ENCODE measurements around the gene UBE4A. TPM values are rescaled to one million over a fixed set of nuclear protein-coding genes. Genes with fewer than 3 reads are reported as not detected.

Gene UBE4A
- total RNA-seq, 2 experiments from 2014 or later, result 40.1 to 43.0 TPM

- H3K9me3 ChIP-seq (ENCODE audit: control insufficient read depth in 1 of 2, insufficient read depth in 1 of 2, low read length in 2 of 2), result no peaks in the 10 kb centered on the region
- no peak for TF ChIP-seq CTCF (IDR thresholded peaks at IDR 0.05)
- ChIA-PET POLR2A (interaction anchor here (1.4 kb wide), 1 partner anchor 62 kb away, joined by 3 read pairs; no protein-coding TSS in a partner anchor), CTCF (no interaction called here)
- no peak overlapping the region for H3K27ac Mint-ChIP-seq
- no peak overlapping the region for H3K4me3 ChIP-seq (ENCODE audit: low read length)
- peaks cover 95% of the 10 kb centered on the region for H3K36me3 Mint-ChIP-seq (ENCODE audit: low read depth)
- intact Hi-C loops (cut with DNase I, micrococcal nuclease), result no loop called here
- no peaks in the 10 kb centered on the region for H3K4me1 Mint-ChIP-seq (ENCODE audit: low read depth)
- H3K4me3 Mint-ChIP-seq, result no peak overlapping the region
- DNase-seq (no peak), ATAC-seq (ENCODE audit: poor library complexity) (no peak)
- peaks cover 100% of the 10 kb centered on the region for H3K36me3 ChIP-seq (ENCODE audit: insufficient read depth, low read length)
- H3K27me3 Mint-ChIP-seq, result no peaks in the 10 kb centered on the region
- H3K27me3 ChIP-seq (ENCODE audit: control insufficient read depth in 1 of 2, insufficient read depth in 2 of 2, low read length in 2 of 2), result no peaks in the 10 kb centered on the region
- no peaks in the 10 kb centered on the region for H3K4me1 ChIP-seq (ENCODE audit: insufficient read depth, low read length)
- no peak overlapping the region for H3K27ac ChIP-seq (ENCODE audit: low read depth in 1 of 2, low read length in 2 of 2)
- no peaks in the 10 kb centered on the region for H3K9me3 Mint-ChIP-seq
These were observed 16.6 kb downstream of the UBE4A start for GRCh38 chr11:118375978-118376377.

- H3K27ac ChIP-seq (ENCODE audit: low read depth in 1 of 2, low read length in 2 of 2), result no peak overlapping the region
- peaks cover 100% of the 10 kb centered on the region for H3K36me3 ChIP-seq (ENCODE audit: insufficient read depth, low read length)
- TF ChIP-seq CTCF (IDR thresholded peaks at IDR 0.05), result no peak
- H3K27me3 ChIP-seq (ENCODE audit: control insufficient read depth in 1 of 2, insufficient read depth in 2 of 2, low read length in 2 of 2), result no peaks in the 10 kb centered on the region
- no peaks in the 10 kb centered on the region for H3K4me1 Mint-ChIP-seq (ENCODE audit: low read depth)
- H3K9me3 Mint-ChIP-seq, result no peaks in the 10 kb centered on the region
- H3K4me3 ChIP-seq (ENCODE audit: low read length), result no peak overlapping the region
- peaks cover 93% of the 10 kb centered on the region for H3K36me3 Mint-ChIP-seq (ENCODE audit: low read depth)
- ChIA-PET POLR2A (interaction anchor here (1.1 to 1.7 kb wide), 2 partner anchors 20 to 57 kb away, joined by 3 to 6 read pairs; partner anchors contain the start of genes KMT2A and UBE4A), CTCF (interaction anchor here (1.2 kb wide), 1 partner anchor 181 kb away, joined by 3 read pairs; no protein-coding TSS in a partner anchor)
- no peaks in the 10 kb centered on the region for H3K27me3 Mint-ChIP-seq
- no peaks in the 10 kb centered on the region for H3K4me1 ChIP-seq (ENCODE audit: insufficient read depth, low read length)
- no peak overlapping the region for H3K4me3 Mint-ChIP-seq
- ATAC-seq (ENCODE audit: poor library complexity) (no peak), DNase-seq (no peak)
- no peak overlapping the region for H3K27ac Mint-ChIP-seq
- intact Hi-C loops (cut with DNase I, micrococcal nuclease), result no loop called here
- no peaks in the 10 kb centered on the region for H3K9me3 ChIP-seq (ENCODE audit: control insufficient read depth in 1 of 2, insufficient read depth in 1 of 2, low read length in 2 of 2)
These were observed 20.1 kb downstream of the UBE4A start for GRCh38 chr11:118379497-118379896.

- CTCF ChIA-PET, result interaction anchor here (1.2 kb wide), 1 partner anchor 182 kb away, joined by 3 read pairs; no protein-coding TSS in a partner anchor
- Mint-ChIP-seq H3K27ac (no peak overlapping the region), H3K36me3 (ENCODE audit: low read depth) (peaks cover 93% of the 10 kb centered on the region), H3K4me3 (no peak overlapping the region), H3K9me3 (no peaks in the 10 kb centered on the region), H3K27me3 (no peaks in the 10 kb centered on the region), H3K4me1 (ENCODE audit: low read depth) (no peaks in the 10 kb centered on the region)
- H3K9me3 ChIP-seq (ENCODE audit: control insufficient read depth in 1 of 2, insufficient read depth in 1 of 2, low read length in 2 of 2), result no peaks in the 10 kb centered on the region
- ATAC-seq (ENCODE audit: poor library complexity), result no peak
- H3K27ac ChIP-seq (ENCODE audit: low read depth in 1 of 2, low read length in 2 of 2), result no peak overlapping the region
- POLR2A ChIA-PET, result interaction anchor here (1.0 kb wide), 1 partner anchor 11 kb away, joined by 4 read pairs; no protein-coding TSS in a partner anchor
- H3K36me3 ChIP-seq (ENCODE audit: insufficient read depth, low read length), result peaks cover 100% of the 10 kb centered on the region
- no peaks in the 10 kb centered on the region for H3K27me3 ChIP-seq (ENCODE audit: control insufficient read depth in 1 of 2, insufficient read depth in 2 of 2, low read length in 2 of 2)
- H3K4me1 ChIP-seq (ENCODE audit: insufficient read depth, low read length), result no peaks in the 10 kb centered on the region
- intact Hi-C loops (cut with DNase I, micrococcal nuclease), result no loop called here
- no peak for TF ChIP-seq CTCF (IDR thresholded peaks at IDR 0.05)
- no peak for DNase-seq
- H3K4me3 ChIP-seq (ENCODE audit: low read length), result no peak overlapping the region
These were observed 21.2 kb downstream of the UBE4A start for GRCh38 chr11:118380571-118380970.
